ENCODE results near the gene KLC1.

The KLC1 gene

DNA sequence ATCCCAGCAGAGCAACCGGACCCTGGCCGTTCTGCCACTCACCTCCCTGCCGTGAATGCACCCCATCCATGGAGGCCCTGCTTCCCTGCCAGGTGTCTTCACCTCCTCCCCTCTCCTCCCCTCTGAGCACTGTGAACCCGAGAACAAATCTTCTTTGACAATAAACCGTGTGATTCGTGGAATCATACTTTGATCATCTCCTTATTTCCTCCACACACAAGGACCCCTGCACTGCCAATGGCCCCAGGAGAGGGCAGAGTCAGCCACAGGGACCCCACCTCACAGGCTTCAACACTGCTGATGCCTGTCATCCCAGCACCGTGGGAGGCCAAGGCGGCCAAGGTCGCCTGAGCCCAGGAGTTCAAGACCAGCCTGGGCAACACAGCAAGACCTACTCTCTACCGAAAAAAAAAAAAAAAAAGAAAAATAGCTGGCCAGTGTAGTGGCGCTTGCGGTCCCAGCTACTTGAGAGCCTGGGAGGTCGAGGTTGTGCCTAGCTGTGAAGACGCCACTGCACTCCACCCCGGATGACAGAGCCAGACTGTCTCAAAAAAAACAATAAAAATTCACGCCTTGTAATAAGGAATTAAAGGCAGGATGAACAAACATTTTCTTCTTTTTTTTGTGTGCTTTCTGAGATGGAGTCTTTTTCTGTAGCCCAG lies 85.2 kb downstream of the KLC1 start:
- peaks cover 13 to 18% of the 10 kb centered on the region in 2 experiments for H3K4me1 ChIP-seq (ENCODE audit: control insufficient read depth in 1 of 2, insufficient read depth in 1 of 2, low read depth in 1 of 2, low read length in 1 of 2)
- TF ChIP-seq, protein P1, sequence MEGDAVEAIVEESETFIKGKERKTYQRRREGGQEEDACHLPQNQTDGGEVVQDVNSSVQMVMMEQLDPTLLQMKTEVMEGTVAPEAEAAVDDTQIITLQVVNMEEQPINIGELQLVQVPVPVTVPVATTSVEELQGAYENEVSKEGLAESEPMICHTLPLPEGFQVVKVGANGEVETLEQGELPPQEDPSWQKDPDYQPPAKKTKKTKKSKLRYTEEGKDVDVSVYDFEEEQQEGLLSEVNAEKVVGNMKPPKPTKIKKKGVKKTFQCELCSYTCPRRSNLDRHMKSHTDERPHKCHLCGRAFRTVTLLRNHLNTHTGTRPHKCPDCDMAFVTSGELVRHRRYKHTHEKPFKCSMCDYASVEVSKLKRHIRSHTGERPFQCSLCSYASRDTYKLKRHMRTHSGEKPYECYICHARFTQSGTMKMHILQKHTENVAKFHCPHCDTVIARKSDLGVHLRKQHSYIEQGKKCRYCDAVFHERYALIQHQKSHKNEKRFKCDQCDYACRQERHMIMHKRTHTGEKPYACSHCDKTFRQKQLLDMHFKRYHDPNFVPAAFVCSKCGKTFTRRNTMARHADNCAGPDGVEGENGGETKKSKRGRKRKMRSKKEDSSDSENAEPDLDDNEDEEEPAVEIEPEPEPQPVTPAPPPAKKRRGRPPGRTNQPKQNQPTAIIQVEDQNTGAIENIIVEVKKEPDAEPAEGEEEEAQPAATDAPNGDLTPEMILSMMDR (IDR thresholded peaks at IDR 0.05) = no peak
- H3K9me3 ChIP-seq = no peaks in the 10 kb centered on the region
- H3K4me3 ChIP-seq (ENCODE audit: low read depth in 1 of 2, low read length in 1 of 2) = peak overlapping the region; percentile 66 to 73
- H3K27me3 ChIP-seq = peaks cover 4% of the 10 kb centered on the region
- no peak overlapping the region for H3K27ac ChIP-seq
- H3K36me3 ChIP-seq = peaks cover 7% of the 10 kb centered on the region

DNA sequence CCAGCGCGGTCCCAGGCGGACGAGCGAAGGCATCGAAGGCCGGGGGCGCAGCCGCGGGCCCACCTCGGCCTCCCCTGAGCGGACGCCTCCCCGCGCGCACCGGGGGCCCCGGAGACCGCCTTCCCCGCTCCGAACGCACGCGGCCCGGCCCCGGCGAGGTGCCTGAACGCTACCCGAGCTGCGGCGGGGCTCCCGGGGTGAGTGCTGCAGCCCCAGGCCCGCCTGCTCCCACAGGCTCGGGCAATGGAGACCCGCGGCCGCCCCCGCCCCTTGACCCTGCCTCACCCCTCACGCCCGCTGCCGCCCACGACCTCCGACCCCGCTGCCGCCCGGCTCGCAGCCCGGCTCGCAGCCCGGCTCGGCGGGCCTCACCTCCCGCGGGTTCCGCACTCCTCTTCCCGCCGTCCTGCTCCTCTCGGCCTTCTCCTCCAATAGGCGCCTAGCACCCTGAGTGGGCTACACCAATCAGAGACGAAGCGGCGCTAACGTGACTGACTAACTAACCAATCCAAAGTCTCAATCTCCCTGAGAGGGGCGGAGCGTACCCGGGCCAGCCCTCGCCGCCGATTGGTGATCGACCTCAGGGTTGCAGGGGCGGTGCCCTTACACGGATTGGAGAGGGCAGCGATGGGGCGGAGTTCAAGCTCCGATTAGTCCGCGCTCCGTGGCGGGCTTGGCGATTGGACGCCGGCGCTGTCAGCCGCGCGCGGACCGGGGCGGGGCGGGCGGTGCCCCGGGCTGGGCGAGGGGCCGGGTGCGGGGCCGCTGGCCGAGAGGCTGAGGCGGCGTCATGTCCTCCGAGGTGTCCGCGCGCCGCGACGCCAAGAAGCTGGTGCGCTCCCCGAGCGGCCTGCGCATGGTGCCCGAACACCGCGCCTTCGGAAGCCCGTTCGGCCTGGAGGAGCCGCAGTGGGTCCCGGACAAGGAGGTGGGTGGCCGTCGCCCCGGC lies 86.3 kb downstream of the KLC1 start, which contains the start of the genes XRCC3 and ZFYVE21:
Gene XRCC3 (minus strand): TSS at position 400 of the 949 bp plus-strand sequence. CDS start 4,364 bp downstream, outside the sequence.
Gene ZFYVE21 (plus strand): TSS at position 759 of the 949 bp plus-strand sequence. CDS start 32 bp downstream, at position 791.
- Histone ChIP-seq H3K27me3 (peaks cover 4% of the 10 kb centered on the region), H3K4me1 (ENCODE audit: control insufficient read depth in 1 of 2, insufficient read depth in 1 of 2, low read depth in 1 of 2, low read length in 1 of 2) (peaks cover 13 to 18% of the 10 kb centered on the region in 2 experiments), H3K27ac (peak within 1 kb of the TSS; percentile 76), H3K4me3 (ENCODE audit: low read depth in 1 of 2, low read length in 1 of 2) (peak within 1 kb of the TSS; percentile 66 to 73), H3K36me3 (no peaks in the 10 kb centered on the region), H3K9me3 (no peaks in the 10 kb centered on the region)
- TF ChIP-seq, protein P1 (IDR thresholded peaks at IDR 0.05) = no peak

DNA sequence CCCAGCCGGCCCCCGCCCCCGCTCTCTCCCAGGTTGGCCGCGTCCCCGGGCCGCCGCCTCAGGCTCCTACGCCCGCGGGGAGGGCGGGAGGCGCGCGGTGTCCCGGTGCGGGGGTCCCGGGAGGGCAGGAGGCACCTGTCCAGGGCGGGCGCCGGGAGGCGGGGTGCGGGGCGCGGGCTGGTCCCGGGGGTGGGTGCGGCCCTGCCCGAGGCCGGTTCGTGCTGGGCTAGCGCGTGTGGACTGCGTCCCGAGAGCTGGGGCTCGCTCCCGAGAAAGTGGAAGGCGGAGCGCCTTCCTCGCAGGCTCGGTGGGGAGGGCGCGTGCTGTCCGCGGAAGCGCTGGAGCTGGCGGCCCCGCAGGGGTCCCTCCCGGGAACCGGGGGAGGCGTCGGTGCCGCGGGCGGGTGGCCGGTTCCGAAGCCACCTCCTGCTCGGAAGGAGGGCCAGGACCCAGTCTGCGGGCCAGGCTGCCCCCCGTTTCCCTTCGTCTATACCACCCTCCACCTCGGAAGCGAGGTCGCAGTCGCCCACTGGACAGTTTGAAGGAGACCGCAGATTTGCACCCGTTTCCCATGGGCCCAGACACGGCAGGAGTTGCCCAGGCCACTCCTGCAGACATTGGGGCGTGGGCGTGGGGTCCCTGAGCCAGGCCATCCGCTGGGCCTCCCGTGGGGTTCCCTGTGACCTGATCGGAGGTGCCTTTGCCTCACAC lies 87.2 kb downstream of the KLC1 start:
- Histone ChIP-seq H3K27ac (peak overlapping the region; percentile 76), H3K9me3 (no peaks in the 10 kb centered on the region), H3K4me1 (ENCODE audit: control insufficient read depth in 1 of 2, insufficient read depth in 1 of 2, low read depth in 1 of 2, low read length in 1 of 2) (peaks cover 13 to 18% of the 10 kb centered on the region in 2 experiments), H3K4me3 (ENCODE audit: low read depth in 1 of 2, low read length in 1 of 2) (peak overlapping the region; percentile 66 to 73), H3K36me3 (no peaks in the 10 kb centered on the region), H3K27me3 (peaks cover 4% of the 10 kb centered on the region)
- TF ChIP-seq, protein P1 (IDR thresholded peaks at IDR 0.05) = no peak

DNA sequence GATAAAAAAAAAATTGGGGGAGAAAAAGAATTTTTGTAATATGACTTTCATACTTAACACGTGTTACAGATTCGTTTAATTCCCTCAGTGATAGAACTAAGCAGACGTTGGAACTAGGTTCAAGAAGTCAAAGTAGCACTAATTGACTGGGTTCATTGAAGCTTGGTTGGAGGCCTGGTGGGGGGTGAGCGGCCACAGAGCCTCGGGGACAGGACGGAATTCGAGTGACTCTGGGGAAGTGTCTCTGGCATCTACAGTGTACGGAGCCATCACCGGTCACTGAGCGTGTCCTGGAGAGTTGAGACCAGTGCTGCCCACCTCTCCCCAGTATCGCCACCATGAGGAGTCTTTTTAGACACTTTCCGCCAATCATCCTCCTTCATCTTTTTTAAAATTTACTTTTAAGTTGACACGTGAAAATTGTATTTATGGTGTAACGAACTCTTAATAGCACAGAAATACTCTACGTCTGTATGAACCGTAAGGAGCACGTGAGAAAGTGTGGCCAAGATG lies 87.9 kb downstream of the KLC1 start:
- Histone ChIP-seq H3K4me3 (ENCODE audit: low read depth in 1 of 2, low read length in 1 of 2) (no peak overlapping the region), H3K36me3 (no peaks in the 10 kb centered on the region), H3K9me3 (no peaks in the 10 kb centered on the region), H3K27ac (no peak overlapping the region), H3K27me3 (peaks cover 4% of the 10 kb centered on the region), H3K4me1 (ENCODE audit: control insufficient read depth in 1 of 2, insufficient read depth in 1 of 2, low read depth in 1 of 2, low read length in 1 of 2) (peaks cover 13 to 18% of the 10 kb centered on the region in 2 experiments)
- TF ChIP-seq, protein P1 (IDR thresholded peaks at IDR 0.05) = no peak

DNA sequence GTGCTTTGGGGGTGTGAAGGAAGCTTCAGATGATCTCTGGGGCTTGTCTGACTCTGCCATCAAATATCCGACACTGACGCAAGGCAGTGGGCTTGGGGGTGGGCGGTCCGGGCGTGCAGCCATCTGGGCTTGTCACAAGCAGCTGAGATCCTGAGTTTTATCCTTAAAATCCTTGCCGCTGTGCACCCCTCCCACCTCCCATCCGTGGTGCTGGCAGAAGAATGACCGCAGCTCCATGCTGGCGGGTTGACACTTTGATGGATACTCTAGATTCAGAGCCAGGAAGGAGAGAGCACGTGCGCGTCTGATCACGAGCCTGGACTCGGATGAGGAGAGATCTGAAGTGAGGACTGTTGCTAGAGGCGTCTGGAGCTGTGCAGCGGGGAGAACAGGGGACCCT lies 89.6 kb downstream of the KLC1 start:
- no peaks in the 10 kb centered on the region for H3K36me3 ChIP-seq
- H3K27ac ChIP-seq = no peak overlapping the region
- peaks cover 4% of the 10 kb centered on the region for H3K27me3 ChIP-seq
- TF ChIP-seq, protein P1 (IDR thresholded peaks at IDR 0.05) = no peak
- H3K4me3 ChIP-seq (ENCODE audit: low read depth in 1 of 2, low read length in 1 of 2) = no peak overlapping the region
- H3K4me1 ChIP-seq (ENCODE audit: control insufficient read depth in 1 of 2, insufficient read depth in 1 of 2, low read depth in 1 of 2, low read length in 1 of 2) = peaks cover 13 to 18% of the 10 kb centered on the region in 2 experiments
- no peaks in the 10 kb centered on the region for H3K9me3 ChIP-seq

Data from neutrophil (primary cell).